ENCODE data around the gene NFE2L2.
"Not testable (repeated sequence)": the region's sequence is repeated elsewhere in the genome, so short reads cannot be mapped to it uniquely, and the experiment has no call there.

NFE2L2 gene

DNA sequence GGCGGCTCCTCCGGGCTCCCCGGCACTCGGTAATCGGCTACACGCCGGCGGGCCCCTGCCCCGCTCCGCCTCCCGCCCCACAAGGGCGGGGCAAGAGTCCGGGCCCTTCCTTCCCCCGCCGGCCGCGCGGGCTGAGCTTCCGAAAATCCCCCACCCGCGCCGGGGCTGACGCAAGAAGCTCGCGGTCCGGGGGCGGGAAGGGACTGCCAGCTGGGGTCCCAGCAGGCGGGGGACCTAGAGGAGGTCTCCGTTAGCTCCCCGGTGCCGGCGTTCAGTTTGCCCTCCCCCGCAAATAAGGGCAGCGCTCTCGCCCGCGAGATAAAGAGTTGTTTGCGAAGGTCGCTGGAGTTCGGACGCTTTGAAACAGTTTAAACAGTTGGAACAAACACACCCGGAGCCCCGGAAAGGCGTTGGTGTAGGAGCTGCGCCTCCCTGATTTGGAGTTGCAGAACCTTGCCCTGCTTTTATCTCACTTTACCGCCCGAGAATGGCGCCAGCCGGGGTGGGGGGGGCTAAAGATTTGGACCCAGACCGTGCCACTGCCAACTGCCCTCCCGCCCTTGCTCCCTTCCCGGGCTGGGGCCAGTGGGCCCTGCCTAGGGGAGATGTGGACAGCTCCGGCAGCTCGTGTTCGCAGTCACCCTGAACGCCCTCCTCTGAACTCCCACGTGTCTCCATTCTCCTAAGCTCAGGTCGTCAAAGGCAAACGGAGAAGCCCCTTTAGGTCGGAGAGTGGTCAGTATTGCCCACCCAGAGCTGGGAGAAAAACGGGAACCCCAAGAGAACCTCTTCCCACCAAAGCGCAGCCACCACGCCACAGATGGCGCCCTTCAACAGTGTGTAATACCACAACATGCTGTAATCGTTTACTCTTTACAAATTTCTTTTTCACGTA is at the start of gene NFE2L2:
NFE2L2 (minus strand) TSS at position 35 of the 895 bp plus-strand sequence. CDS start 151 bp downstream, outside the sequence.
- peak within 1 kb of the TSS; percentile 91 for H3K4me3 ChIP-seq (ENCODE audit: low read depth, low read length)
- TF ChIP-seq, protein P1, sequence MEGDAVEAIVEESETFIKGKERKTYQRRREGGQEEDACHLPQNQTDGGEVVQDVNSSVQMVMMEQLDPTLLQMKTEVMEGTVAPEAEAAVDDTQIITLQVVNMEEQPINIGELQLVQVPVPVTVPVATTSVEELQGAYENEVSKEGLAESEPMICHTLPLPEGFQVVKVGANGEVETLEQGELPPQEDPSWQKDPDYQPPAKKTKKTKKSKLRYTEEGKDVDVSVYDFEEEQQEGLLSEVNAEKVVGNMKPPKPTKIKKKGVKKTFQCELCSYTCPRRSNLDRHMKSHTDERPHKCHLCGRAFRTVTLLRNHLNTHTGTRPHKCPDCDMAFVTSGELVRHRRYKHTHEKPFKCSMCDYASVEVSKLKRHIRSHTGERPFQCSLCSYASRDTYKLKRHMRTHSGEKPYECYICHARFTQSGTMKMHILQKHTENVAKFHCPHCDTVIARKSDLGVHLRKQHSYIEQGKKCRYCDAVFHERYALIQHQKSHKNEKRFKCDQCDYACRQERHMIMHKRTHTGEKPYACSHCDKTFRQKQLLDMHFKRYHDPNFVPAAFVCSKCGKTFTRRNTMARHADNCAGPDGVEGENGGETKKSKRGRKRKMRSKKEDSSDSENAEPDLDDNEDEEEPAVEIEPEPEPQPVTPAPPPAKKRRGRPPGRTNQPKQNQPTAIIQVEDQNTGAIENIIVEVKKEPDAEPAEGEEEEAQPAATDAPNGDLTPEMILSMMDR (IDR thresholded peaks at IDR 0.05; ENCODE audit: borderline replicate concordance, insufficient read depth, low read depth, low read length): 0 out of 2 replicates have a peak, but pooled peaks have one; percentile 22

DNA sequence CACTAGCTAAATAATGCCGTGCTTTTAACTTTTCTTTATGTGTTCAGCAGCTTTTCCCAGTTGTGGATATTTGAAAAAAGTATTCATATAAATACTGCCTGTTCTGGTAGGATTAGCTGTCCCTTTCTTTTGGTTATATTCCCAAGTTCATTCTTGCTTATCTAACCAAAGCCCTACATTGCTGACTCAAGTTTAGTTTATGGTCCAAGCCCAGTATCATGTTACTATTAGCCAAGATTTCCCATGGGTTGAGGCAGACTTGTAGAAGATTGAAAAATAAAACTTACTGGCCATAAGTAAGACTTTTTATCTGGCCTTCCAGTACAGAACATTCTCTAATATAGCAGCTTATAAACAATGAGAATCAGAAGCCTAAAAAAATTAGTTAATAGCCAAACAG is 49.7 kb upstream of the NFE2L2 start:
- TF ChIP-seq, protein P1 (IDR thresholded peaks at IDR 0.05; ENCODE audit: borderline replicate concordance, insufficient read depth, low read depth, low read length): no peak
- H3K4me3 ChIP-seq (ENCODE audit: low read depth, low read length): no peak overlapping the region

DNA sequence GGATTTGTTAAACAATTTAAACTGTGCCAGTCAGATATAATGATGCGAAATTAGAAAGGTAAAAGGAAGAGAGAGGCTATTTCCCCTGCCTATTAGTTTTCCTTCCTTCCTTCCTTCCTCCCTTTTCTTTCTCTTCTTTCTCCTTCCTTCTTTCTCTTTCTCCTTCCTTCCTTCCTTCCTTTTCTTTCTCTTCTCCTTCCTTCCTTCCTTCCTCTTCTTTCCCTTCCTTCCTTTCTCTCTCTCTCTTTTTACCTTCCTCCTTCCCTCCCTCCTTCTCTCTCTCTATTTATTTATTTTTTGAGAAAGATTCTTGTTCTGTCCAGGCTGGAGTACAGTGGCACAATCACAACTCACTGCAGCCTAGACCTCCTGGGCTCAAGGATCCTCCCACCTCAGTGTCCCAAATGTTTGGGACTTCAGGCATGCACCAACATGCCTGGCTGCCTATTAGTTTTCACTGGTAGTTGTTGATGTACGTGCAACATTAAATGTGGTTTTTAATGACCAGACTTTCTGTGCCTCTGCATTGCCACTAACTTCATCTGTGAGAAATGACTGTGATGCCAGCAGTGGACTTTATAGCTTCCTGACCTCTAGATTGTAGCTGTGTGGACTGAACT is 48.7 kb upstream of the NFE2L2 start:
- TF ChIP-seq, protein P1 (IDR thresholded peaks at IDR 0.05; ENCODE audit: borderline replicate concordance, insufficient read depth, low read depth, low read length): no peak
- no peak overlapping the region for H3K4me3 ChIP-seq (ENCODE audit: low read depth, low read length)

DNA sequence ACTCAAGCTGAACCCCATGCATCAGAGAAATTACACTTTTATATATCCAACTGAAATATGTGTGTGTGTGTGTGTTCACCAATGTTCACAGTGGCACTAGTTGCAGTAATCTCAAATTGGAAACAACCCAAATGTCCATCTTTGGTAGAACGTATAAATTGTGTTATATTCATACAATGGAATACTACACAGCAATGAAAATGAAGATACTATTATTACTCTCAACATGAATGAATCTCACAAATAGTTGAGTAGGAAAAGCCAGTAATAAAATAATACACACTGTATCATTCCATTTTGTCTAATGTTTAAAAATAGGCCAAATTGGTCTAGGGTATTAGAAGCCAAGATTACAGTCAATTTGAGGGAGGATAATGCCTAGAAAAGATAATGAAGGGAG is 48.0 kb upstream of the NFE2L2 start:
- no peak overlapping the region for H3K4me3 ChIP-seq (ENCODE audit: low read depth, low read length)
- TF ChIP-seq, protein P1 (IDR thresholded peaks at IDR 0.05; ENCODE audit: borderline replicate concordance, insufficient read depth, low read depth, low read length): no peak

DNA sequence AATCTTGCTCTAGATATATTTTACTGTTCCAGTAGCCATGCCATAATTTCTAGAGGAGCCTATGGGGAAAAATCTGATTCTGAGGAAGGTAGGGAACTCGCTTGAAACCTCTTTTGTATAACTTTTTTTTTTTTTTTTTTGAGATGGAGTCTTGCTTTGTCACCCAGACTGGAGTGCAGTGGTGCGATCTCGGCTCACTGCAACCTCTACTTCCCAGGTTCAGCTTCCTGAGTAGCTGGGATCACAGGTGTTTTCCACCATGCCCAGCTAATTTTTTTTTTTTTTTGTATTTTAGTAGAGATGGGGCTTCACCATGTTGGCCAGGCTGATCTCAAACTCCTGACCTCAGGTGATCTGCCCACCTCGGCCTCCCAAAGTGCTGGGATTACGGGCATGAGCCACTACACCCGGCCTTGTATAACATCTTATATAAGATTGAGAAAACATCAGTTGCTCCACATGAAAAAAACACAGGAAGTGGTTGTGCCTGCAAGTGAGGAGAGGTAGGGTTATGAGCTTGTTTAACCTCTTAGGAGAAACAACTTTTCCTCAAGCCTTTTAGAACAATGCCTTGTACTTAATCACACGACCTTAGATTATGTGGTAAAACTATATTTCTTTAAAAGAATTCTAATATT is 45.3 kb upstream of the NFE2L2 start:
- H3K4me3 ChIP-seq (ENCODE audit: low read depth, low read length): not testable (repeated sequence)

DNA sequence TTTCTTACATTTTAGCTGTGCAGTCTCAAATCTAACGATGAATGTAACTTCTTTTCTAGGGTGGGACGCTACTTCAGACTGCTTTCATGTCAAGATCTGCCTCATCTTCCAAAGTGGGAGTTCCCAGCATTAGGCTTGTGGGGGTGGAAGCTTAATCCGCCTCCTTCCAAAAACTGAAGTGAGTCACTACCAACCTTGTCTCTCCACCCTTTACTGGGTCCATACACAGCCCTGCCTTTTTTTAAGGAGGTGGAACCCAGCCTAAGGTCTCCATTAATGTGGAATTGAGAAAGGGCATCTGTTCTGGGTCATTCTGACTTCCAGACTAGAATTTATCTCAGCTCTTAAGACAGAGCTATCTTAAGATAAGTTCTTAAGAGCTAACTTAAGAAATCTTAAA is 42.0 kb upstream of the NFE2L2 start:
- no peak overlapping the region for H3K4me3 ChIP-seq (ENCODE audit: low read depth, low read length)
- TF ChIP-seq, protein P1 (IDR thresholded peaks at IDR 0.05; ENCODE audit: borderline replicate concordance, insufficient read depth, low read depth, low read length): no peak

DNA sequence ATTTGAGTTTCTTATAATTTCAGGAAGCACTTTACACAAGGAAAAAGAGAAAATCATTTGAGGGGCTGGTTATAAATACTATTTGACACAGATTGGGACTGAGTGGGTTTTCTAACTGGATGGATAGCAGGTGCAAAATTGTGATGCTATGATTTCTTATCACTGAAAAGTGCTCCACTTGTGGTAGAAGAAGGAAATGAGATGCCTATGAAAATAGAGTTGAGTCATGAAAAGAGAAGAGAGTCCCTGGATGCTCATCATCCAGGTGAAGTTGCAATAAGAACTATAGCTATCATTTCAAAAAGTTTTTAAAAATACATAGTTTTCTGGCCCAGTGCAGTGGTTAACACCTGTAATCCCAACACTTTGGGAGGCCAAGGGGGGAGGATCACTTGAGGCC is 39.4 kb upstream of the NFE2L2 start:
- H3K4me3 ChIP-seq (ENCODE audit: low read depth, low read length): no peak overlapping the region
- TF ChIP-seq, protein P1 (IDR thresholded peaks at IDR 0.05; ENCODE audit: borderline replicate concordance, insufficient read depth, low read depth, low read length): no peak
